Fibroblast of the aortic adventitia (primary cell): ENCODE data around the gene IGF2BP1. TPM values are rescaled to one million over a fixed set of nuclear protein-coding genes. Genes with fewer than 3 reads are reported as not detected.

Experiments
- DNase-seq: peaks from one replicate; pipeline ENCODE4 v3.0.0-alpha.2; 2010; ENCODE audit warnings: low read depth
- H3K4me3 ChIP-seq: 2 replicates; pipeline ENCODE4 v1.5.1; 2011; ENCODE audit warnings: low read depth, mild to moderate bottlenecking, control low read depth, low read length, moderate library complexity
- CTCF ChIP-seq: IDR thresholded peaks from 2 replicates; pipeline ENCODE4 v1.5.1; 2011; ENCODE audit warnings: mild to moderate bottlenecking, low read length, control low read depth, inconsistent platforms; ENCODE audit not compliant: insufficient read depth
- total RNA-seq: library from RNA; depleted of rRNA; stranded (reverse); fragments of >200 nt; gene quantifications from 2 replicates; pipeline ENCODE4 v1.2.3, GENCODE V29; 2012; ENCODE audit warnings: low replicate concordance

Gene IGF2BP1
- total RNA-seq: 0.49 and 5.0 TPM in 2 replicates

GRCh38 chr17:48997103-48997826, at the start of gene IGF2BP1:
TSS of gene IGF2BP1 (plus strand) at chr17:48997385. CDS start at chr17:48997746, 361 bp downstream.
- TF ChIP-seq CTCF: no peak
- peak within 1 kb of the TSS; percentile 68 for H3K4me3 ChIP-seq
- DNase-seq: peak; percentile 43

- no peak overlapping the region for H3K4me3 ChIP-seq
- no peak for DNase-seq
- no peak for TF ChIP-seq CTCF
Measured at GRCh38 chr17:48951572-48951971, 45.6 kb upstream of the IGF2BP1 start.

GRCh38 chr17:48952904-48953303, 44.3 kb upstream of the IGF2BP1 start:
- no peak overlapping the region for H3K4me3 ChIP-seq
- TF ChIP-seq CTCF: no peak
- no peak for DNase-seq

GRCh38 chr17:48954300-48954755, 42.9 kb upstream of the IGF2BP1 start:
- DNase-seq: peak; percentile 56
- peak; percentile 67 for TF ChIP-seq CTCF
- no peak overlapping the region for H3K4me3 ChIP-seq

- no peak overlapping the region for H3K4me3 ChIP-seq
- TF ChIP-seq CTCF: no peak
- no peak for DNase-seq
Measured at GRCh38 chr17:48960834-48961515, 36.2 kb upstream of the IGF2BP1 start.

- peak; percentile 64 for DNase-seq
- TF ChIP-seq CTCF: no peak
- no peak overlapping the region for H3K4me3 ChIP-seq
Measured at GRCh38 chr17:48961516-48962233, 35.5 kb upstream of the IGF2BP1 start.
